NCI-H82 treated with DMSO at 0.1 percent for 48 hours (cell line): ENCODE measurements around the gene SOS1.

Experiments used
- DNase-seq: peaks from one replicate; lab custom pipeline; 2025; ENCODE audit not compliant: unreplicated experiment; lab: John Stamatoyannopoulos, UW

Gene SOS1

GRCh38 chr2:38977047-38977446 lies 143.8 kb downstream of the SOS1 start:
- DNase-seq, result no peak

- DNase-seq, result no peak
These were observed 145.8 kb downstream of the SOS1 start for GRCh38 chr2:38975042-38975441.

GRCh38 chr2:38973266-38973665 lies 147.6 kb downstream of the SOS1 start:
- DNase-seq, result no peak

- no peak for DNase-seq
These were observed 149.5 kb downstream of the SOS1 start for GRCh38 chr2:38971377-38971776.

GRCh38 chr2:38968021-38968420 lies 152.8 kb downstream of the SOS1 start:
- no peak for DNase-seq

- no peak for DNase-seq
These were observed 154.2 kb downstream of the SOS1 start for GRCh38 chr2:38966678-38967077.

GRCh38 chr2:38966006-38966405 lies 154.8 kb downstream of the SOS1 start:
- no peak for DNase-seq

GRCh38 chr2:38960609-38961320 lies 160.1 kb downstream of the SOS1 start:
- DNase-seq, result no peak

GRCh38 chr2:38959938-38960608 lies 160.8 kb downstream of the SOS1 start:
- no peak for DNase-seq

GRCh38 chr2:38959466-38959865 lies 161.4 kb downstream of the SOS1 start:
- DNase-seq, result no peak

GRCh38 chr2:38957972-38958371 lies 162.9 kb downstream of the SOS1 start:
- DNase-seq, result no peak

- DNase-seq, result no peak
These were observed 169.1 kb downstream of the SOS1 start for GRCh38 chr2:38951766-38952165.

GRCh38 chr2:38948995-38949394 lies 171.9 kb downstream of the SOS1 start:
- DNase-seq, result no peak

- no peak for DNase-seq
These were observed 172.4 kb downstream of the SOS1 start for GRCh38 chr2:38948387-38948882.

GRCh38 chr2:38947241-38948239 lies 173.3 kb downstream of the SOS1 start:
- peak; percentile 79 for DNase-seq

GRCh38 chr2:38945911-38946310 lies 174.9 kb downstream of the SOS1 start:
- DNase-seq, result no peak

GRCh38 chr2:38945372-38945771 lies 175.5 kb downstream of the SOS1 start:
- DNase-seq, result no peak

GRCh38 chr2:38943784-38944183 lies 177.1 kb downstream of the SOS1 start:
- DNase-seq, result no peak

GRCh38 chr2:38940746-38941145 lies 180.1 kb downstream of the SOS1 start:
- DNase-seq, result no peak

GRCh38 chr2:38937548-38937947 lies 183.3 kb downstream of the SOS1 start:
- no peak for DNase-seq

- DNase-seq, result peak; percentile 20
These were observed 184.3 kb downstream of the SOS1 start for GRCh38 chr2:38936516-38936915.
